ENCODE measurements around the gene MICALL1. TPM values are rescaled to one million over a fixed set of nuclear protein-coding genes. Genes with fewer than 3 reads are reported as not detected.
"Not testable (repeated sequence)": the region's sequence is repeated elsewhere in the genome, so short reads cannot be mapped to it uniquely, and the experiment has no call there.

Gene MICALL1
- total and polyA plus RNA-seq, 2 experiments from 2014 or later: 13.6 to 34.9 TPM

- H3K9me3 ChIP-seq (ENCODE audit: low read depth): no peaks in the 10 kb centered on the region
- H3K4me1 ChIP-seq (ENCODE audit: low read depth): no peaks in the 10 kb centered on the region
- H3K36me3 ChIP-seq: peaks cover 17% of the 10 kb centered on the region
- no peak for DNase-seq (ENCODE audit: low read depth in 1 of 2, low spot score in 1 of 2)
- no peak overlapping the region for H3K4me3 ChIP-seq
- TF ChIP-seq CTCF (IDR thresholded peaks at IDR 0.05; ENCODE audit: low read depth, low read length): no peak
- H3K27ac ChIP-seq: no peak overlapping the region
- no peaks in the 10 kb centered on the region for H3K27me3 ChIP-seq
Measured at GRCh38 chr22:37942133-37942532, 36.0 kb downstream of the MICALL1 start.

GRCh38 chr22:37943136-37943824, 37.2 kb downstream of the MICALL1 start:
- Histone ChIP-seq H3K36me3 (peaks cover 17% of the 10 kb centered on the region), H3K4me3 (no peak overlapping the region), H3K27me3 (no peaks in the 10 kb centered on the region), H3K9me3 (ENCODE audit: low read depth) (no peaks in the 10 kb centered on the region), H3K4me1 (ENCODE audit: low read depth) (no peaks in the 10 kb centered on the region), H3K27ac (no peak overlapping the region)
- no peak for TF ChIP-seq CTCF (IDR thresholded peaks at IDR 0.05; ENCODE audit: low read depth, low read length)
- no peak for DNase-seq (ENCODE audit: low read depth in 1 of 2, low spot score in 1 of 2)

GRCh38 chr22:37943825-37944198, 37.7 kb downstream of the MICALL1 start:
- Histone ChIP-seq H3K27me3 (no peaks in the 10 kb centered on the region), H3K36me3 (peaks cover 17% of the 10 kb centered on the region), H3K4me3 (no peak overlapping the region), H3K27ac (no peak overlapping the region), H3K4me1 (ENCODE audit: low read depth) (no peaks in the 10 kb centered on the region), H3K9me3 (ENCODE audit: low read depth) (no peaks in the 10 kb centered on the region)
- DNase-seq (ENCODE audit: low read depth in 1 of 2, low spot score in 1 of 2): no peak
- no peak for TF ChIP-seq CTCF (IDR thresholded peaks at IDR 0.05; ENCODE audit: low read depth, low read length)

- not testable (repeated sequence) for H3K27me3 ChIP-seq; H3K9me3 ChIP-seq (ENCODE audit: low read depth); H3K4me3 ChIP-seq; DNase-seq (ENCODE audit: low read depth in 1 of 2, low spot score in 1 of 2); H3K27ac ChIP-seq; H3K4me1 ChIP-seq (ENCODE audit: low read depth)
- H3K36me3 ChIP-seq: peaks cover 17% of the 10 kb centered on the region
Measured at GRCh38 chr22:37944423-37944822, 38.3 kb downstream of the MICALL1 start.

GRCh38 chr22:37947142-37947795, 41.2 kb downstream of the MICALL1 start:
- not testable (repeated sequence) for H3K27ac ChIP-seq; DNase-seq (ENCODE audit: low read depth in 1 of 2, low spot score in 1 of 2); H3K36me3 ChIP-seq; H3K4me3 ChIP-seq; H3K4me1 ChIP-seq (ENCODE audit: low read depth); H3K9me3 ChIP-seq (ENCODE audit: low read depth); H3K27me3 ChIP-seq

- H3K4me1 ChIP-seq (ENCODE audit: low read depth): peaks cover 11% of the 10 kb centered on the region
- TF ChIP-seq CTCF (IDR thresholded peaks at IDR 0.05; ENCODE audit: low read depth, low read length): no peak
- no peaks in the 10 kb centered on the region for H3K36me3 ChIP-seq
- no peak overlapping the region for H3K4me3 ChIP-seq
- no peak overlapping the region for H3K27ac ChIP-seq
- no peak for DNase-seq (ENCODE audit: low read depth in 1 of 2, low spot score in 1 of 2)
- H3K27me3 ChIP-seq: no peaks in the 10 kb centered on the region
- no peaks in the 10 kb centered on the region for H3K9me3 ChIP-seq (ENCODE audit: low read depth)
Measured at GRCh38 chr22:37951305-37951704, 45.2 kb downstream of the MICALL1 start.

GRCh38 chr22:37952629-37953028, 46.5 kb downstream of the MICALL1 start:
- H3K27ac ChIP-seq; H3K9me3 ChIP-seq (ENCODE audit: low read depth); DNase-seq (ENCODE audit: low read depth in 1 of 2, low spot score in 1 of 2): not testable (repeated sequence)

More at GRCh38 chr22:37952629-37953028, 46.5 kb downstream of the MICALL1 start:
- H3K4me1 ChIP-seq (ENCODE audit: low read depth): peaks cover 19% of the 10 kb centered on the region
- peak overlapping the region; percentile 97 for H3K4me3 ChIP-seq
- H3K36me3 ChIP-seq, H3K27me3 ChIP-seq: not testable (repeated sequence)

Measured in cardiac muscle cell (in vitro differentiated cells and primary cell).